ELF-1 (cell line): ENCODE measurements around the gene MXD3.
"Not testable (repeated sequence)": the region's sequence is repeated elsewhere in the genome, so short reads cannot be mapped to it uniquely, and the experiment has no call there.

ENCODE experiments used
- DNase-seq: peaks from one replicate; pipeline ENCODE4 v3.0.0-alpha.2; 2016; ENCODE audit warnings: low read depth, low spot score

The MXD3 gene

DNA sequence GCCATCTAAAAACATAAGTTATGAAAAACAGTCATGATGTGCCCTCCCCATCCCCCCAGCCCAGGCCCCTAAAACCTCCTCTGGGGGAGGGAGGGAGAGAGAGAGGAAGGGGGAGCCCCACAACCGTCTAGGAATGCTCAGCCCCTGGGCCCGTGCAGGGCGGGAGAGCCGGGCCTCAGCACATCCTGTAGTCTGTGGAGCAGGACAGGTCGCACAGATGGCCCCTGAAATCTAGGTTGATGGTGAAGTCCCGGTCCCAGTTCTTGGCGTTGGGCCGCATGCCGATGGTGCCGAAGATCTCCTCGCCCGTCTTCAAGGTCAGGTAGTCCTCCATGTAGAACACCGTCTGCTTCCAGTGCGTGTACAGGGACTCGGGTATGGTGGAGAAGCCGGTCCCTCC is 46.3 kb downstream of the MXD3 start:
- DNase-seq = no peak

DNA sequence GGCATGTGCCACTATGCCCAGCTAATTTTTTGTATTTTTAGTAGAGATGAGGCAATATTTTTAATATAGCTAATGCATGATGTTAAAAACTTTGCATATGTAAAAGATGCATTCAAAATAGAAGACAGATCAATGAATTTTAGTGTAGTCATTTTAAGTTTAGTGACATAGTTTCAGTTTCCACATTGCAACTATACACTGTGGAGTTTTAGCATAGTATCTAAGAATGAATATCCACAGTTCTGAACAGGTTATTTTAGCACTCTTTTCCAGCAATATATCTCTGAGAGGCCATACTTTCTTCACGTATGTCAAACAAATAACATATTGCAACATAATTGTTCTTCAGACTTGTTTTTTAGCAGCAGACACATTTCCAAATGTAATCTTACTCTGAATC is 47.5 kb downstream of the MXD3 start:
- no peak for DNase-seq

DNA sequence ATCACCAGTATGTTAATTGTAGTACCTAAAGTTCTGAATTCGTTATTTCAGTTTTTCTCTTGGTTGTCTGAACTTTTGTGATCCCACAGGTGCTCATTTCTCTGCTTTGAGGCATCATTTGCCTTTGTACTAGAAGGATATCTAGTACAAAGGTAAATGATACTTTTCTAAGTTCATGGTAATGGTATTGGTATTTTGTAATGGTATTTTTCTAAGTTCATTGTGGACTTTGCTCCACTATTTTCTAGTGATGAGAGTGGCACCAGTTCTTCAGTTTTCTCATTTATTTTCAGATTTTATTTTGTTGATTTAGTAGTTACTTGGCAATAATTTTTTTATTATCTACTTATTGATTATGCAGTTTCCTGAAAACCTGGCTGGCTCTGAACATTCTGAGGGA is 50.2 kb downstream of the MXD3 start:
- DNase-seq = no peak

DNA sequence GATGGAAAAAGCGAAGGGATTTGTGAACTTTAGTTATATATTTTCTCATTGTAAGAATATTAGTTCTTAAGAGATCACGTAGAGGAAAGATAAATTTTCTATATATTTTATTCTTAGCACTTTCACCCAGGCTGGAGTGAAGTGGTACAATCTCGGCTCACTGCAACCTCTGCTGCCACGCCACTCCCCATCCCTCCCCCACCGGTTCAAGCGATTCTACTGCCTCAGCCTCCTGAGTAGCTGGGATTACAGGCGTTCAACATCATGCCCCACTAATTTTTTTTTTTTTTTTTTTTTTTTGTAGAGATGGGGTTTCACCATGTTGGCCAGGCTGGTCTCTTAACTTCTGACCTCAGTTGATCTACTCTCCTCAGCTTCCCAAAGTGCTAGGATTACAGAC is 50.7 kb downstream of the MXD3 start:
- no peak for DNase-seq

DNA sequence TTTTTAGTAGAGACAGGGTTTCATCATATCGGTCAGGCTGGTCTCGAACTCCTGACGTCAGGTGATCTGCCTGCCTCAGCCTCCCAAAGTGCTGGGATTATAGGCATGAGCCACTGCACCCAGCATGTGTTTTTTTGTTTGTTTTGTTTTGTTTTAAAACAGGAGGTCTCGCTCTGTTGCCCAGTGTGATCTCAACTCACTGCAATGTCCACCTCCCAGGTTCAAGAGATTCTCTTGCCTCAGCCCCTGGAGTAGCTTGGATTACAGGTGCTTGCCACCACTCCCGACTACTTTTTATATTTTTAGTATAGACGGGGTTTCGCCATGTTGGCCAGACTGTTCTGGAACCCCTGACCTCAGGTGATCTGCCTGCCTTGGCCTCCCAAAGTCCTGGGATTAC is 53.0 kb downstream of the MXD3 start:
- DNase-seq = not testable (repeated sequence)
